ENCODE measurements around the gene MAD2L1BP.

GRCh38 chr6:43674921-43675320, 39.3 kb downstream of the MAD2L1BP start:
- TF ChIP-seq SP1 (CRISPR knock-in tag; conservative IDR thresholded peaks at IDR 0.05), result no peak
- no peak for TF ChIP-seq NR2C2 (CRISPR knock-in tag; IDR thresholded peaks at IDR 0.05)
- TF ChIP-seq, protein P1, sequence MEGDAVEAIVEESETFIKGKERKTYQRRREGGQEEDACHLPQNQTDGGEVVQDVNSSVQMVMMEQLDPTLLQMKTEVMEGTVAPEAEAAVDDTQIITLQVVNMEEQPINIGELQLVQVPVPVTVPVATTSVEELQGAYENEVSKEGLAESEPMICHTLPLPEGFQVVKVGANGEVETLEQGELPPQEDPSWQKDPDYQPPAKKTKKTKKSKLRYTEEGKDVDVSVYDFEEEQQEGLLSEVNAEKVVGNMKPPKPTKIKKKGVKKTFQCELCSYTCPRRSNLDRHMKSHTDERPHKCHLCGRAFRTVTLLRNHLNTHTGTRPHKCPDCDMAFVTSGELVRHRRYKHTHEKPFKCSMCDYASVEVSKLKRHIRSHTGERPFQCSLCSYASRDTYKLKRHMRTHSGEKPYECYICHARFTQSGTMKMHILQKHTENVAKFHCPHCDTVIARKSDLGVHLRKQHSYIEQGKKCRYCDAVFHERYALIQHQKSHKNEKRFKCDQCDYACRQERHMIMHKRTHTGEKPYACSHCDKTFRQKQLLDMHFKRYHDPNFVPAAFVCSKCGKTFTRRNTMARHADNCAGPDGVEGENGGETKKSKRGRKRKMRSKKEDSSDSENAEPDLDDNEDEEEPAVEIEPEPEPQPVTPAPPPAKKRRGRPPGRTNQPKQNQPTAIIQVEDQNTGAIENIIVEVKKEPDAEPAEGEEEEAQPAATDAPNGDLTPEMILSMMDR (IDR thresholded peaks at IDR 0.05), result no peak
- no peak for TF ChIP-seq MAX (CRISPR knock-in tag; IDR thresholded peaks at IDR 0.05)
- TF ChIP-seq, protein P2, sequence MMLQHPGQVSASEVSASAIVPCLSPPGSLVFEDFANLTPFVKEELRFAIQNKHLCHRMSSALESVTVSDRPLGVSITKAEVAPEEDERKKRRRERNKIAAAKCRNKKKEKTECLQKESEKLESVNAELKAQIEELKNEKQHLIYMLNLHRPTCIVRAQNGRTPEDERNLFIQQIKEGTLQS (CRISPR knock-in tag; conservative IDR thresholded peaks at IDR 0.05), result no peak
- TF ChIP-seq TCF7 (CRISPR knock-in tag; IDR thresholded peaks at IDR 0.05; ENCODE audit: low read depth), result no peak
- TF ChIP-seq NR1H2 (CRISPR knock-in tag; IDR thresholded peaks at IDR 0.05), result no peak
- TF ChIP-seq MXD4 (CRISPR knock-in tag; IDR thresholded peaks at IDR 0.05; ENCODE audit: borderline replicate concordance), result no peak
- TF ChIP-seq, protein P3, sequence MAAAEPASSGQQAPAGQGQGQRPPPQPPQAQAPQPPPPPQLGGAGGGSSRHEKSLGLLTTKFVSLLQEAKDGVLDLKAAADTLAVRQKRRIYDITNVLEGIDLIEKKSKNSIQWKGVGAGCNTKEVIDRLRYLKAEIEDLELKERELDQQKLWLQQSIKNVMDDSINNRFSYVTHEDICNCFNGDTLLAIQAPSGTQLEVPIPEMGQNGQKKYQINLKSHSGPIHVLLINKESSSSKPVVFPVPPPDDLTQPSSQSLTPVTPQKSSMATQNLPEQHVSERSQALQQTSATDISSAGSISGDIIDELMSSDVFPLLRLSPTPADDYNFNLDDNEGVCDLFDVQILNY (CRISPR knock-in tag; IDR thresholded peaks at IDR 0.05), result no peak
- TF ChIP-seq, protein P4, sequence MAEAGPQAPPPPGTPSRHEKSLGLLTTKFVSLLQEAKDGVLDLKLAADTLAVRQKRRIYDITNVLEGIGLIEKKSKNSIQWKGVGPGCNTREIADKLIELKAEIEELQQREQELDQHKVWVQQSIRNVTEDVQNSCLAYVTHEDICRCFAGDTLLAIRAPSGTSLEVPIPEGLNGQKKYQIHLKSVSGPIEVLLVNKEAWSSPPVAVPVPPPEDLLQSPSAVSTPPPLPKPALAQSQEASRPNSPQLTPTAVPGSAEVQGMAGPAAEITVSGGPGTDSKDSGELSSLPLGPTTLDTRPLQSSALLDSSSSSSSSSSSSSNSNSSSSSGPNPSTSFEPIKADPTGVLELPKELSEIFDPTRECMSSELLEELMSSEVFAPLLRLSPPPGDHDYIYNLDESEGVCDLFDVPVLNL (CRISPR knock-in tag; IDR thresholded peaks at IDR 0.05; ENCODE audit: borderline replicate concordance, low read depth), result no peak
- no peak for TF ChIP-seq ZNF232 (CRISPR knock-in tag; IDR thresholded peaks at IDR 0.05)
- TF ChIP-seq ZBTB43 (CRISPR knock-in tag; IDR thresholded peaks at IDR 0.05), result no peak
- TF ChIP-seq ZNF263 (CRISPR knock-in tag; IDR thresholded peaks at IDR 0.05; ENCODE audit: low read depth), result no peak
- TF ChIP-seq, protein P5, sequence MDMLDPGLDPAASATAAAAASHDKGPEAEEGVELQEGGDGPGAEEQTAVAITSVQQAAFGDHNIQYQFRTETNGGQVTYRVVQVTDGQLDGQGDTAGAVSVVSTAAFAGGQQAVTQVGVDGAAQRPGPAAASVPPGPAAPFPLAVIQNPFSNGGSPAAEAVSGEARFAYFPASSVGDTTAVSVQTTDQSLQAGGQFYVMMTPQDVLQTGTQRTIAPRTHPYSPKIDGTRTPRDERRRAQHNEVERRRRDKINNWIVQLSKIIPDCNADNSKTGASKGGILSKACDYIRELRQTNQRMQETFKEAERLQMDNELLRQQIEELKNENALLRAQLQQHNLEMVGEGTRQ (CRISPR knock-in tag; IDR thresholded peaks at IDR 0.05), result no peak

Measured in WTC11 (cell line).